Skeletal muscle satellite cell (primary cell): ENCODE measurements around the gene TNFRSF13B.
"Not testable (repeated sequence)": the region's sequence is repeated elsewhere in the genome, so short reads cannot be mapped to it uniquely, and the experiment has no call there.

Source experiments
- H3K27me3 ChIP-seq: 2 replicates; pipeline ENCODE4 v1.7.0; 2013; ENCODE audit warnings: low read length; ENCODE audit not compliant: control insufficient read depth, insufficient read depth
- H3K36me3 ChIP-seq: 2 replicates; pipeline ENCODE4 v1.7.0; 2013; ENCODE audit warnings: mild to moderate bottlenecking, control low read depth, low read length; ENCODE audit not compliant: insufficient read depth
- H3K4me1 ChIP-seq: 2 replicates; pipeline ENCODE4 v1.7.0; 2013; ENCODE audit warnings: low read length; ENCODE audit not compliant: control insufficient read depth, insufficient read depth
- H3K4me2 ChIP-seq: 2 replicates; pipeline ENCODE4 v1.7.0; 2013; ENCODE audit warnings: mild to moderate bottlenecking, low read length
- H3K4me3 ChIP-seq: 2 replicates; pipeline ENCODE4 v1.7.0; 2013; ENCODE audit warnings: low read length
- H3K9ac ChIP-seq: 2 replicates; pipeline ENCODE4 v1.7.0; 2013; ENCODE audit warnings: mild to moderate bottlenecking, low read depth, low read length, moderate library complexity
- H3K9me3 ChIP-seq: replicated peaks from 2 replicates; pipeline ENCODE4 v1.7.0; 2013; ENCODE audit warnings: mild to moderate bottlenecking, control low read depth, low read length

Gene TNFRSF13B

GRCh38 chr17:16961022-16961421 lies 10.9 kb downstream of the TNFRSF13B start:
- H3K4me2 ChIP-seq, H3K36me3 ChIP-seq, H3K4me3 ChIP-seq, H3K4me1 ChIP-seq, H3K9ac ChIP-seq, H3K9me3 ChIP-seq: not testable (repeated sequence)
- H3K27me3 ChIP-seq = peaks cover 65% of the 10 kb centered on the region

GRCh38 chr17:16955011-16955410 lies 16.9 kb downstream of the TNFRSF13B start:
- H3K4me2 ChIP-seq, H3K4me1 ChIP-seq, H3K9me3 ChIP-seq, H3K9ac ChIP-seq, H3K4me3 ChIP-seq, H3K36me3 ChIP-seq: not testable (repeated sequence)
- peaks cover 56% of the 10 kb centered on the region for H3K27me3 ChIP-seq

- Histone ChIP-seq H3K36me3 (no peaks in the 10 kb centered on the region), H3K4me2 (no peak overlapping the region), H3K9ac (no peak overlapping the region), H3K27me3 (peaks cover 51% of the 10 kb centered on the region), H3K4me3 (no peak overlapping the region), H3K4me1 (no peaks in the 10 kb centered on the region), H3K9me3 (peaks cover 5% of the 10 kb centered on the region)
Observed at GRCh38 chr17:16954521-16954920, 17.4 kb downstream of the TNFRSF13B start.

GRCh38 chr17:16953841-16954240 lies 18.1 kb downstream of the TNFRSF13B start:
- no peaks in the 10 kb centered on the region for H3K4me1 ChIP-seq
- no peaks in the 10 kb centered on the region for H3K36me3 ChIP-seq
- no peak overlapping the region for H3K4me3 ChIP-seq
- no peak overlapping the region for H3K9ac ChIP-seq
- H3K4me2 ChIP-seq = no peak overlapping the region
- H3K27me3 ChIP-seq = peaks cover 51% of the 10 kb centered on the region
- peaks cover 8% of the 10 kb centered on the region for H3K9me3 ChIP-seq

- H3K4me1 ChIP-seq = no peaks in the 10 kb centered on the region
- H3K36me3 ChIP-seq = no peaks in the 10 kb centered on the region
- no peak overlapping the region for H3K4me3 ChIP-seq
- H3K4me2 ChIP-seq = no peak overlapping the region
- H3K27me3 ChIP-seq = peaks cover 46% of the 10 kb centered on the region
- peaks cover 13% of the 10 kb centered on the region for H3K9me3 ChIP-seq
- H3K9ac ChIP-seq = no peak overlapping the region
Observed at GRCh38 chr17:16953347-16953746, 18.6 kb downstream of the TNFRSF13B start.

- Histone ChIP-seq H3K9ac (no peak overlapping the region), H3K4me3 (no peak overlapping the region), H3K4me1 (no peaks in the 10 kb centered on the region), H3K9me3 (peaks cover 14% of the 10 kb centered on the region), H3K36me3 (no peaks in the 10 kb centered on the region), H3K4me2 (no peak overlapping the region), H3K27me3 (peaks cover 41% of the 10 kb centered on the region)
Observed at GRCh38 chr17:16952401-16952800, 19.5 kb downstream of the TNFRSF13B start.

- H3K27me3 ChIP-seq = peaks cover 27% of the 10 kb centered on the region
- no peak overlapping the region for H3K9ac ChIP-seq
- no peak overlapping the region for H3K4me2 ChIP-seq
Observed at GRCh38 chr17:16950488-16950887, 21.4 kb downstream of the TNFRSF13B start.

GRCh38 chr17:16948587-16949376 lies 23.1 kb downstream of the TNFRSF13B start:
- H3K27me3 ChIP-seq = peaks cover 28% of the 10 kb centered on the region

More at GRCh38 chr17:16950488-16950887, 21.4 kb downstream of the TNFRSF13B start:
- Histone ChIP-seq H3K36me3 (no peaks in the 10 kb centered on the region), H3K9me3 (peaks cover 11% of the 10 kb centered on the region), H3K4me1 (no peaks in the 10 kb centered on the region), H3K4me3 (no peak overlapping the region)

GRCh38 chr17:16947470-16947869 lies 24.4 kb downstream of the TNFRSF13B start:
- Histone ChIP-seq H3K27me3 (peaks cover 34% of the 10 kb centered on the region), H3K4me1 (no peaks in the 10 kb centered on the region)

More at GRCh38 chr17:16948587-16949376, 23.1 kb downstream of the TNFRSF13B start:
- Histone ChIP-seq H3K4me2 (no peak overlapping the region), H3K4me3 (no peak overlapping the region), H3K9me3 (peaks cover 9% of the 10 kb centered on the region), H3K36me3 (no peaks in the 10 kb centered on the region), H3K9ac (no peak overlapping the region), H3K4me1 (no peaks in the 10 kb centered on the region)

GRCh38 chr17:16945663-16946218 lies 26.2 kb downstream of the TNFRSF13B start:
- Histone ChIP-seq H3K27me3 (peaks cover 28% of the 10 kb centered on the region), H3K4me3 (no peak overlapping the region), H3K4me2 (no peak overlapping the region), H3K36me3 (no peaks in the 10 kb centered on the region), H3K9ac (no peak overlapping the region), H3K9me3 (peaks cover 9% of the 10 kb centered on the region), H3K4me1 (no peaks in the 10 kb centered on the region)

More at GRCh38 chr17:16947470-16947869, 24.4 kb downstream of the TNFRSF13B start:
- no peaks in the 10 kb centered on the region for H3K36me3 ChIP-seq
- H3K9me3 ChIP-seq = peaks cover 9% of the 10 kb centered on the region
- H3K4me3 ChIP-seq = no peak overlapping the region
- H3K4me2 ChIP-seq = no peak overlapping the region
- no peak overlapping the region for H3K9ac ChIP-seq

GRCh38 chr17:16945136-16945482 lies 26.8 kb downstream of the TNFRSF13B start:
- no peak overlapping the region for H3K9ac ChIP-seq
- peaks cover 34% of the 10 kb centered on the region for H3K27me3 ChIP-seq
- no peaks in the 10 kb centered on the region for H3K4me1 ChIP-seq
- H3K36me3 ChIP-seq = no peaks in the 10 kb centered on the region
- H3K4me2 ChIP-seq = no peak overlapping the region
- no peak overlapping the region for H3K4me3 ChIP-seq
- peaks cover 9% of the 10 kb centered on the region for H3K9me3 ChIP-seq
